ENCODE results near the gene ENPP6. TPM values are rescaled to one million over a fixed set of nuclear protein-coding genes. Genes with fewer than 3 reads are reported as not detected.
"Not testable (repeated sequence)": the region's sequence is repeated elsewhere in the genome, so short reads cannot be mapped to it uniquely, and the experiment has no call there.

ENPP6 gene
- total RNA-seq, 1 donor from 2014 or later: not detected

GRCh38 chr4:184235526-184235925, 17.9 kb upstream of the ENPP6 start:
- DNase-seq (ENCODE audit: low read depth, low spot score): no peak

DNA sequence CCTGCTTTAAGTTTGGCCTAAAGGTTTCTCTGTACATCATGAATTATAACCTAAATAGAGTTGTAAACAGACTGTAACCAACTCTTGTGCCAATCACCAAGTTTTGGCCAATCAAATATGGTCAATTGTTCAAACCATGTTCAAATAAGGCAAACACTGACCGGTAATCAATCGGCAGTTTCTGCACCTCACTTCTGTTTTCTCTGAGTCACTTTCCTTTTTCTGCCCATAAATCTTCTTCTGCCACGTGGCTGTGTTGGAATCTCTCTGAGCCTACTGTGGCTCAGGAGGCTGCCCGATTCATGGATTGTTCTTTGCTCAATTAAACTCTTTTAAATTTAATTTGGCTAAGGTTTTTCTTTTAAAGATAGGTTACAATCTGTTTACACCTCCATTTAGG, 16.5 kb upstream of the ENPP6 start:
- no peak for DNase-seq (ENCODE audit: low read depth, low spot score)

GRCh38 chr4:184232975-184233374, 15.3 kb upstream of the ENPP6 start:
- DNase-seq (ENCODE audit: low read depth, low spot score): no peak

- DNase-seq (ENCODE audit: low read depth, low spot score): no peak
Measured at GRCh38 chr4:184232202-184232601, 14.5 kb upstream of the ENPP6 start.

- DNase-seq (ENCODE audit: low read depth, low spot score): no peak
Measured at GRCh38 chr4:184231573-184231972, 13.9 kb upstream of the ENPP6 start.

GRCh38 chr4:184228056-184228705, 10.5 kb upstream of the ENPP6 start:
- DNase-seq (ENCODE audit: low read depth, low spot score): no peak

DNA sequence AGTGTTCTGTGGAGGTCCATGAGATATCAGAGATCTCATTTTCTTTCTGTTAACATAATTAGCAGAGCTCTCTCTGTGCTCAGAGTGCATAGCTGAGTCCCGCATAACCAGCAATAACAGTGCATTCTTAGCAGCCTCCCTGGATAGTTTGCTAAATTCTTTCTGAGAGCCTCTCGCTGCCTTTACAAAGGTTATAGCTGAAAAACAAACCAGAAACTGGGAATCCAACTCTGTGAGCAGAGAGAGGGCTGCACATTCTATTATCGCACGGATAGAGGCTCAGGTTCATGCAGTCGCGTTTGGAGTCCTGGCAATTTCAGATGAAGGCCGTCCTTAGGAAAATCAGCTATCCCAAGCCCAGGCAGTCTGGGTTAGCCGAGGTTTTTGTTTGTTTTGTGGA, 1.2 kb downstream of the ENPP6 start:
- no peak for DNase-seq (ENCODE audit: low read depth, low spot score)

DNA sequence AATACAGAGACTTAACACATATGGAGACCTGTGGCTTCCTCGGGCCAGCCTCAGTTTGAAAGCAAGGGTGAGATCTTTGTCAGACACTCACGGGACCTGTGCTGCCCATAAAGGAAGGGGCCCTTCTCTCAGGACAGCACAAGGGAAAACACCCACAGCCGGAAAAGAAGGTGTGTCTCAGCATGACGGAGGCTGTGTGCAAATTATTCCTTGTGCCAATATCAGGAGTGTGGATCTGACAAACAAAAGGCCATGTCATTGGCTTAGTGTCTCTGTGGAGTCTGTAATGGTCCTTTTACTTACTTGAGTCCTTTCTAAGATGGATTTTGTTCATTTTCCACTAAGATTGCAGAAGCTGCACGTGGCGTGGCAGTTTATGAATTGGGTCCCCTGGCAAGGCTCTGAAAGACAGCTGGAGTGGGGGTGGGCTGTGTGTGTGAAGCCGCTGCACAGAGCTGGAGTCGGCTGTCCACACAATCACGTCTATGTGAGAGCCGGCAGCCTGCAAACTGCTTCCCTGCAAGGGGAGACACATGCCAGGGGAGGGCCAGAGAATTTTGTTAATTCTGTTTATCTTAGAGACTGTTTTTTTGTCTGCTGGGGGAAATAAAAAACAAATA, 1.9 kb downstream of the ENPP6 start:
- DNase-seq (ENCODE audit: low read depth, low spot score): no peak

- no peak for DNase-seq (ENCODE audit: low read depth, low spot score)
Measured at GRCh38 chr4:184214931-184215330, 2.7 kb downstream of the ENPP6 start.

- DNase-seq (ENCODE audit: low read depth, low spot score): not testable (repeated sequence)
Measured at GRCh38 chr4:184207734-184208607, 9.7 kb downstream of the ENPP6 start.

DNA sequence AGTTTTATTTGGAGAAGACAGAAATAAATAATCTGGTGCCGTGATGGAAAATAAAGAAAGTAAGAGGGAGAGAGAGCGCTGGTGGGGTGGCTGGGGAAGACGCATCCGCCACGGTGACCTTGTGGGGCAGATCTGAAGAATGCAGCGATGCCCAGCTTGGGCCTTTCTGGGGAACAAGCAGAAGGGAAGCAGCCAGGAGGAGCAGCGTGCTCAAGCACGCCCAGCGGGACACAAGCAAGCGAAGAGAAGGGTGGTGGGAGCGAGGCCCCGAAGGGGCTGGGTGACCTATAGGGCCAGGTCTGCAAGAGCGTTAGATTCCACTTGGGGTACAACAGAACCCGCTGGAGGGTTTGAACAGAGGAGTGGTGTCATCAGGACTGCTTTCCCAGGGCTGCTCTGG, 12.4 kb downstream of the ENPP6 start:
- DNase-seq (ENCODE audit: low read depth, low spot score): no peak

GRCh38 chr4:184203300-184203699, 14.4 kb downstream of the ENPP6 start:
- no peak for DNase-seq (ENCODE audit: low read depth, low spot score)

GRCh38 chr4:184201179-184201578, 16.5 kb downstream of the ENPP6 start:
- DNase-seq (ENCODE audit: low read depth, low spot score): no peak

GRCh38 chr4:184200296-184200695, 17.4 kb downstream of the ENPP6 start:
- no peak for DNase-seq (ENCODE audit: low read depth, low spot score)

DNA sequence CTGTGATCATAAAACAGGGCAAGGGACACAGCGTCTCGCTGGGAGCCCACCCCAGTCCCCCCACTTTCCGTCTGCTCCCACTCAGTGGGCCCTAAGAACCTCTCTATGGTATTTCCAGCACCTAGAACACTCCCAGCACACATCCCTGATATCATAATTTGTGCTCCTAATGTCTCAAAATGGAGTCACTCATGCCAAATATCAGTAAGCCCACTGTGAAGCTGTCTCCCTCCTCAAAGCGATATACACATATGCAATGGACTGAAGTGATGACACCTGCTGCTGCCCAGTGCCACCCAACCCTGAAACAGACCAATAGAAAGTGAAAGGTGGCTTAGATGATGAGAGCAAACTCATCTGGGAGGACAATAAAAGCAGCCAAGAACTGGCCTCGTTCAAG, 17.9 kb downstream of the ENPP6 start:
- no peak for DNase-seq (ENCODE audit: low read depth, low spot score)

- no peak for DNase-seq (ENCODE audit: low read depth, low spot score)
Measured at GRCh38 chr4:184198190-184198589, 19.5 kb downstream of the ENPP6 start.

GRCh38 chr4:184197536-184198082, 20.1 kb downstream of the ENPP6 start:
- DNase-seq (ENCODE audit: low read depth, low spot score): no peak

GRCh38 chr4:184196730-184197385, 20.8 kb downstream of the ENPP6 start:
- no peak for DNase-seq (ENCODE audit: low read depth, low spot score)

GRCh38 chr4:184193556-184194525, 23.8 kb downstream of the ENPP6 start:
- DNase-seq (ENCODE audit: low read depth, low spot score): no peak

- DNase-seq (ENCODE audit: low read depth, low spot score): no peak
Measured at GRCh38 chr4:184192933-184193332, 24.7 kb downstream of the ENPP6 start.
